Stomach (tissue), 19 donors: ENCODE results near the gene RAB22A. TPM values are rescaled to one million over a fixed set of nuclear protein-coding genes. Genes with fewer than 3 reads are reported as not detected.

Experiments used
- DNase-seq, 2 donors: peaks; one replicate each; pipeline versions ENCODE4 v3.0.0 to v3.0.0-alpha.2; 2013 to 2019
- H3K27ac ChIP-seq, 5 donors: fragments of 200-600 bp in 4 of 5; sonication (generic) in 4 of 5; one replicate each; pipeline ENCODE4 v1.5.1; 2013 to 2019; ENCODE audit warnings: mild to moderate bottlenecking in 1 of 5, moderate library complexity in 1 of 5
- H3K27me3 ChIP-seq, 3 donors: fragments of 200-600 bp; sonication (generic); one replicate each; pipeline ENCODE4 v1.5.1; 2017 to 2019; ENCODE audit warnings: mixed run types in 1 of 3
- H3K36me3 ChIP-seq, 4 donors: fragments of 200-600 bp; sonication (generic); 1 replicate in 3 of 4; 2 replicates in 1 of 4; pipeline ENCODE4 v1.5.1; 2016 to 2019
- H3K4me1 ChIP-seq, 4 donors: fragments of 200-600 bp; sonication (generic); one replicate each; pipeline ENCODE4 v1.5.1; 2016 to 2019
- H3K4me3 ChIP-seq, 4 donors: fragments of 200-600 bp; sonication (generic) in 3 of 4; one replicate each; pipeline ENCODE4 v1.5.1; 2016 to 2019; ENCODE audit warnings: mild to moderate bottlenecking in 1 of 4
- H3K9me3 ChIP-seq, 4 donors: fragments of 200-600 bp; sonication (generic); one replicate each; pipeline ENCODE4 v1.5.1; 2016 to 2019
- CTCF ChIP-seq, 7 experiments: fragments of 450-650 bp in 4 of 7; fragments of 200-600 bp in 3 of 7; sonication (generic) in 3 of 7; IDR thresholded peaks; one replicate each; pipeline ENCODE4 v1.5.1; 2016 to 2019; ENCODE audit warnings: antibody characterized with exemption in 7 of 7, control low read depth in 2 of 7, mild to moderate bottlenecking in 1 of 7
- EP300 ChIP-seq: sonication (generic); formaldehyde crosslinking; IDR thresholded peaks from one replicate; pipeline ENCODE4 v1.6.1; 2017; ENCODE audit warnings: antibody characterized with exemption
- POLR2A ChIP-seq, 4 donors: fragments of 450-650 bp; IDR thresholded peaks; one replicate each; pipeline ENCODE4 v1.6.1; 2016; ENCODE audit warnings: antibody characterized with exemption in 4 of 4, control low read depth in 2 of 4, mild to moderate bottlenecking in 1 of 4, moderate library complexity in 1 of 4
- POLR2AphosphoS5 ChIP-seq, 3 donors: sonication (generic); formaldehyde crosslinking; IDR thresholded peaks; one replicate each; pipeline ENCODE4 v1.6.1; 2016; ENCODE audit warnings: antibody characterized with exemption in 3 of 3
- WGBS, 5 donors: extraction: QIAGEN DNeasy Blood & Tissue Kit in 3 of 5; methylation state at CpG; one replicate each; pipeline versions ENCODE4 v1.1.5 to v1.1.7; 2013 to 2018; 5-methylcytosine and 5-hydroxymethylcytosine counted together
- intact Hi-C: fragments of 100-400 bp; cut with DNase I; formaldehyde crosslinking; loops from one replicate; pipeline ENCODE4 v1.15.1; 2023; ENCODE audit warnings: low total_unique reads
- long read RNA-seq, 10 donors: transcript quantifications; one replicate each; lab custom pipeline, GENCODE V29; 2026
- polyA plus RNA-seq, 3 donors: library from polyadenylated mRNA; stranded (reverse); fragments of 200-250 nt; gene quantifications; one replicate each; pipeline ENCODE4 v1.2.3, GENCODE V29; 2013
- total RNA-seq, 5 donors: library from RNA; depleted of rRNA; stranded (reverse); fragments of >200 nt; gene quantifications; one replicate each; pipeline versions ENCODE4 v1.1.0 to v1.2.3, GENCODE V29; 2014 to 2016
- donor health status: healthy with polysubstance abuse.
- donor health status: Bipolar disorder and iron deficiency.
- donor health status: healthy.

Gene RAB22A
- 10 to 100 TPM in 3 of 5 donors, 1 to 10 TPM in 2; 2.9 to 19.3 (median 13.5) TPM for total RNA-seq
- polyA plus RNA-seq: 1 to 10 TPM; 5.7 to 8.6 (median 7.1) TPM
- long read RNA-seq, donor 1, full-length matches to known transcripts: 8 of 8 reads
- long read RNA-seq, donor 1, partial matches to known transcripts: 0 of 8 reads
- long read RNA-seq, donor 1, other reads (novel, unspliced or antisense): 0 of 8 reads
- long read RNA-seq, donor 2, full-length matches to known transcripts: 7 of 38 reads
- long read RNA-seq, donor 2, partial matches to known transcripts: 31 of 38 reads
- long read RNA-seq, donor 2, other reads (novel, unspliced or antisense): 0 of 38 reads
- long read RNA-seq, donor 3, full-length matches to known transcripts: 2 of 2 reads
- long read RNA-seq, donor 3, partial matches to known transcripts: 0 of 2 reads
- long read RNA-seq, donor 3, other reads (novel, unspliced or antisense): 0 of 2 reads
- long read RNA-seq, donor 4: 0 reads
- long read RNA-seq, donor 5, full-length matches to known transcripts: 7 of 7 reads
- long read RNA-seq, donor 5, partial matches to known transcripts: 0 of 7 reads
- long read RNA-seq, donor 5, other reads (novel, unspliced or antisense): 0 of 7 reads
- long read RNA-seq, donor 6, full-length matches to known transcripts: 12 of 12 reads
- long read RNA-seq, donor 6, partial matches to known transcripts: 0 of 12 reads
- long read RNA-seq, donor 6, other reads (novel, unspliced or antisense): 0 of 12 reads
- long read RNA-seq, donor 7, full-length matches to known transcripts: 7 of 7 reads
- long read RNA-seq, donor 7, partial matches to known transcripts: 0 of 7 reads
- long read RNA-seq, donor 7, other reads (novel, unspliced or antisense): 0 of 7 reads
- long read RNA-seq, donor 8, full-length matches to known transcripts: 4 of 4 reads
- long read RNA-seq, donor 8, partial matches to known transcripts: 0 of 4 reads
- long read RNA-seq, donor 8, other reads (novel, unspliced or antisense): 0 of 4 reads
- long read RNA-seq, donor 9, full-length matches to known transcripts: 5 of 5 reads
- long read RNA-seq, donor 9, partial matches to known transcripts: 0 of 5 reads
- long read RNA-seq, donor 9, other reads (novel, unspliced or antisense): 0 of 5 reads
- long read RNA-seq, donor 10, full-length matches to known transcripts: 2 of 2 reads
- long read RNA-seq, donor 10, partial matches to known transcripts: 0 of 2 reads
- long read RNA-seq, donor 10, other reads (novel, unspliced or antisense): 0 of 2 reads

GRCh38 chr20:58309591-58310290, at the start of gene RAB22A:
Gene RAB22A, plus strand, starts transcription at chr20:58309715. Its CDS starts 262 bp downstream, at chr20:58309977.
- TF ChIP-seq POLR2AphosphoS5 (IDR thresholded peaks at IDR 0.05): peak; percentile 44 to 81 (median 76)
- TF ChIP-seq CTCF (IDR thresholded peaks at IDR 0.05): no peak

GRCh38 chr20:58260006-58260405, 49.5 kb upstream of the RAB22A start:
- Histone ChIP-seq H3K4me1 (no peaks in the 10 kb centered on the region), H3K27me3 (no peaks in the 10 kb centered on the region), H3K4me3 (no peak overlapping the region), H3K36me3 (peaks cover 2 to 48% (median 38%) of the 10 kb centered on the region in 4 donors), H3K9me3 (no peaks in the 10 kb centered on the region), H3K27ac (no peak overlapping the region)
- intact Hi-C loops: no loop called here
- TF ChIP-seq POLR2A (IDR thresholded peaks at IDR 0.05): no peak
- no peak for TF ChIP-seq EP300
- no peak for TF ChIP-seq POLR2AphosphoS5 (IDR thresholded peaks at IDR 0.05)
- TF ChIP-seq CTCF (IDR thresholded peaks at IDR 0.05): no peak
- DNase-seq: no peak
- 82 to 92% (median 89%) methylated on average over 5 of the region's 5 CpGs for WGBS, 5 donors

More at GRCh38 chr20:58309591-58310290, at the start of gene RAB22A:
- peak within 1 kb of the TSS; percentile 86 to 97 (median 91) for H3K27ac ChIP-seq
- 0% methylated on average over 37 to 69 of the region's 73 CpGs for WGBS, 5 donors
- intact Hi-C loops: no loop called here
- H3K4me3 ChIP-seq: peak within 1 kb of the TSS; percentile 96 to 100 (median 100)
- no peaks in the 10 kb centered on the region for H3K9me3 ChIP-seq
- H3K27me3 ChIP-seq: no peaks in the 10 kb centered on the region
- peaks cover 11 to 74% (median 57%) of the 10 kb centered on the region in 4 donors for H3K4me1 ChIP-seq
- DNase-seq: peak; percentile 90 to 95
- H3K36me3 ChIP-seq: peaks cover 0 to 28% (median 24%) of the 10 kb centered on the region in 4 donors

GRCh38 chr20:58261660-58262059, 47.9 kb upstream of the RAB22A start:
- peaks cover 8 to 64% (median 53%) of the 10 kb centered on the region in 4 donors for H3K36me3 ChIP-seq
- WGBS, 5 donors: 86 to 95% (median 89%) methylated on average over 3 of the region's 3 CpGs
- TF ChIP-seq POLR2A (IDR thresholded peaks at IDR 0.05): no peak
- TF ChIP-seq CTCF (IDR thresholded peaks at IDR 0.05): no peak
- TF ChIP-seq POLR2AphosphoS5 (IDR thresholded peaks at IDR 0.05): no peak
- TF ChIP-seq EP300: no peak
- intact Hi-C loops: no loop called here
- no peaks in the 10 kb centered on the region for H3K4me1 ChIP-seq
- no peak overlapping the region for H3K4me3 ChIP-seq
- DNase-seq: no peak
- no peak overlapping the region for H3K27ac ChIP-seq
- H3K27me3 ChIP-seq: no peaks in the 10 kb centered on the region
- H3K9me3 ChIP-seq: no peaks in the 10 kb centered on the region
